GM18505 (cell line): Measurements from ENCODE around the gene TAOK1.

ENCODE experiments used
- ATAC-seq: cut with Tn5 transposase; IDR thresholded peaks from one replicate; pipeline ENCODE4 v1.9.1; 2021; ENCODE audit not compliant: unreplicated experiment
- POLR2A ChIP-seq: IDR thresholded peaks from 4 replicates; pipeline ENCODE4 v1.6.1; 2011; ENCODE audit warnings: borderline replicate concordance; ENCODE audit not compliant: insufficient read depth, insufficient read length; ENCODE audit errors: extremely low read depth

TAOK1 gene

DNA sequence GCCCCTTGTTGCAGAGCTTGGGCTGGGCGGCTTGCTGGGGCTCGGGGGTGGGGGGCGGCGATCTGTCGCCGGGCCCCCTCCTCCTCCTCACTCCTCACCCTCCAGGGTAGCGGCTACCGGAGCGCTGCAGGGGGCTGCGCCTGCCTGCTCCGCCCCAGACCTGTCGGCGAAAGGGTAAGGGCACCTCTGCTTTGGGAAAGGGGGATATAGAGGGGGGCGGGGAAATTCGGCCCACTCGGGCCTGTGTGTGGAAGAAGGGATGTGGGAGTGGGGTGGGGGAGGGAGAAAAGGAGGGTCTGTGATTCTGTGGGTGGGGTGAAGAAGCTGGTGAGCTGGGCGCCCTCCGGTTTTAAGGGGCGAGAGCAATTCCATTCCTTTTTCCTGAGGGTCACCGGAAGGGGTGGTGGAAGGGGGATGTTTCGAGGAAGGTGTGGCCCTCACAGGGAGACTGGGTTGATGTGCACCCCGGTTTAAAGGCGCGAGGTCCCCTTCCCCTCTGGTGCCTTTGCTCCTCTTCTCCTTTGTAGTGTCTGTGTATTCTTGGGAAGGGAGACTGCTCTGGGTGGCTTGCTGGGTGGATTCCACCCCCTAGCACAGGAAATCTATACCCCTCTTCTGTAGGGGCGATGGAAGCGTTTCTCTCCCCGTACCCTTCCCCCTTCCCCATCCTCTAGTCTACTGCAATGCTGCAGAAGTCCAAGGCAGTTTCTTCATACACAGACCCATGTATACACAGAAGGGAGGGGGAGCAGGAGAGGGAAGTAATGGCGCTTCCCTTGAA lies 878 bp downstream of the TAOK1 start:
- no peak for ATAC-seq
- TF ChIP-seq POLR2A: no peak

DNA sequence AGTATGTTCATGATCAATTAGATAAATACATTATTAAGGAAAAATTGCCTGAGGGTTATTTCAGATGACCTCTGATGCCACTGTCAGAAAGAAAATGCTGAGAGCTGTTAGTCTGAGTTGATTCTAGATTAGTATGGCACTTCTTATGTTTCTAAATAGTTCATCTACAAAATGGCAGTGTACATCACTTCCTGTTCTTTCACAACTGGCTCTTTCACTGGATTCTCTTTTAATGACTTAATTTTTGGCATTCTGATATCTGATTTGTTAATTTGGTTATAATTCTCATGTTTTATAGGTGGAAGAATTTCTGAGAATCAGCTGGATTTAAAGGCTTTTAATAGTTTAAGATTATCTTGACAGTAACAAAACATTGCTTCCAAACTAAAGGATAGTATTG lies 3.3 kb downstream of the TAOK1 start:
- no peak for TF ChIP-seq POLR2A
- ATAC-seq: no peak

DNA sequence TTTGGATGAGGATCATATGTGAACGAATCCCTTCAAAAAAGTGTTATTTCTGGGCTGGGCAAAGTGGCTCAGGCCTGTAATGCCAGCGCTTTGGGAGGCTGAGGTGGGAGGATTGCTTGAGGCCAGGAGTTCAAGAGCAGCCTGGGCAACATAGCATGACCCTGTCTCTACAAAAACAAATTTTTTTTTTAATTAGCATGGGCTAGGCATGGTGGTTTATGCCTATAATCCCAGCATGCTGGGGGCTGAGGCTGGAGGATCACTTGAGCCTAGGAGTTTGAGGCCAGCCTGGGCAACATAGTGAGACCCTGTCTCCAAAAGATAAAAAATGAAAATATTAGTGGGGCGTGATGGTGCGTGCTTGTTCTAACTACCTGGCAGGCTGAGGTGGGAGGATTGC lies 4.6 kb downstream of the TAOK1 start:
- no peak for ATAC-seq
- TF ChIP-seq POLR2A: no peak

DNA sequence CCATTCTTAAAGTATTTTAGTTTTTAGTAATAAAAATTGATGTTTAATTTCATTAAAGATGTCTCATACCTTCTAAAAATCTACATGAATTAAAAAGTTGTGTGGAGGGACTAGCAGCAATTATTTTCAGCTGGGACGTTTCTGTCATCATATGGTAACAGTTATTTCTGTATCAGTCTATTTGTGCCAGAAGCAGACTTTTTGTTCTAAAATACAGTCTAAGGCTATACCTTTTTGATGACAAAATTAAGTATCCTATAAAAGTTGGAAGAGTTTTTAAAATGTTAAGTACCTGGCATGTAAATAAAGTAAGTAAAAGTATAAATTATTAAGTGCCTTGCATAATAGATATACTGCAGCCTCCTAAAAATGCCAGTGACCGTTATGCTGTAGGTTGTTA lies 5.9 kb downstream of the TAOK1 start:
- TF ChIP-seq POLR2A: no peak

DNA sequence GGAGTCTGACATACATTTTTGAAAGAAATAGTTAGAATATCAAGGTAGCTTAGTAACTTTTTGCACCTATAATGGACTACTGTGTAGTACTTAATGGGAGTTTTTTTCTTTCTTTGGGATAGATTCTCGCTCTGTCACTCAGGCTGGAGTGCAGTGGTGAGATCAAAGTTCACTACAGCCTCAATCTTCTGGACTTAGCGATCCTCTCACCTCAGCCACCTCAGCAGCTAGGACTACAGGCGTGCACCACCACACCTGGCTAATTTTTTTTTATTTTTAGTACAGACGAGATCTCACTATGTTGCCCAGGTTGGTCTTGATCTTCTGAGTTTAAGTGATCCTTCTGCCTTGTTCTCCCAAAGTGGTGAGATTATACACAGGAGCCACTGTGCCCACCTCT lies 9.5 kb downstream of the TAOK1 start:
- TF ChIP-seq POLR2A: no peak
- no peak for ATAC-seq

More for the DNA sequence above, 5.9 kb downstream of the TAOK1 start:
- no peak for ATAC-seq

DNA sequence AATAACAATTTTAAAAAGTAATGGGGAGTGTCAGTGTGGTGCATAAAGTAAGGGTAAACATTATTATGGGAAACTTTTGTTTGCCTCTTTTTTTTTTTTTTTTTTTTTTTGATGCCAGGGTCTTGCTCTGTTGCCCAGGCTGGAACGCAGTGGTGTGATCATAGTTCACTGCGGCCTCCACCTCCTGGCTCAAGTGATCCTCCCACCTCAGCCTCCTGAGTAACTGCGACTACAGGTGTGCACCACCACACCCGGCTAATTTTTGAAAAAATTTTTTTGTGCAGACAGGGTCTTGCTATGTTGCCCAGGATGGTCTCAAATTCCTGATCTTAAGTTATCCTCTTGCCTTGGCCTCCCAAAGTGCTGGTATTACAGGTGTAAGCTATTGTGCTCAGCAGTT lies 10.7 kb downstream of the TAOK1 start:
- no peak for TF ChIP-seq POLR2A
- ATAC-seq: no peak

DNA sequence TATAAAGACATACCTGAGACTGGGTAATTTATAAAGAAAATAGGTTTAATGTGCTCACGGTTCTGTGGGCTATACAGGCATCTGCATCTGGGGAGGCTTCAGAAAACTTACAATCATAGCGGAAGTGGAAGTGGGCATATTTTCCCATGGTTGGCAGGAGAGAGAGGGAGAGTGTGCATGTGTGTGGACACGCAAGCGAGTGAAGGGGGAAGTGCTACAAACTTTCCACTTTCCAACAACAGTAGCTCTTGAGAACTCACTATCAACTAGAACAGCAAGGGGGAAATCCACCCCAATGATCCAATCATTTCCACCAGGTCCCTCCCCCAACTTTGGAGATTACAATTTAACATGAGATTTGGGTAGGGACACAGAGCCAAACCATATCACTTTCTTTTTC lies 11.1 kb downstream of the TAOK1 start:
- no peak for TF ChIP-seq POLR2A

DNA sequence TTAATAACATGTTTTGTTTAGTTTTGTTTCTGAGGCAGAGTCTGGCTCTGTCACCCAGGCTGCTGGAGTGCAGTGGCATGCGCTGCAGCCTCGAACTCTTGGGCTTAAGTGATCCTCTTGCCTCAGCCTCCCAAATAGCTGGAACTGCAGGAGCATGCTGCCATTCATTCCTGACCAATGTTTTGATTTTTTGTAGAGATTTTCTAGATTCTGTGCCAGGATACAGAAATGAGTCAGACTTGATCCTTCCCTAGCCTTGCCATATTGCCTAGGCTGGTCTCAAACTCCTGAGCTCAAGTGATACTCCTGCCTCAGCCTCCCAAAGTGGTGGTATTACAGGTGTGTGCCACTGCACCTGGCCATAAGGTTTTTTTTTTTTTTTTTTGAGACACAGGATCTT lies 17.7 kb downstream of the TAOK1 start:
- ATAC-seq: no peak
- no peak for TF ChIP-seq POLR2A

More for the DNA sequence above, 11.1 kb downstream of the TAOK1 start:
- no peak for ATAC-seq

DNA sequence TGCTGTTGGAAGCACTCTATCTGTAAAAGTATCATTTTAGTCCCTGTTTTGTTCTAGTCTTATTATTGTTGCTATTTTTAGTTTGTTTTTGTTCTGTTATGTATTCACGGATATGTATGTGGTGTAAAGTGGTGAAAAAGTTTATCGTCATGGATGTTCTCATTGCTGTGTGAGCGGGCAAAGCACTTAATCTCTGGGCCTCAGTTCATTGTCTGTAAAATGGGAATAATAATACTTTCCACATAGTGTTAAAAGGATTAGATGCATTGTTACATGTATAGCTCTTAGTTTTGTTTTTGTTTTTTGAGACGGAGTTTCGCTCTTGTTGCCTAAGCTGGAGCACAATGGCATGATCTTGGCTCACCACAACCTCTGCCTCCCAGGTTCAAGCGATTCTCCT lies 19.8 kb downstream of the TAOK1 start:
- ATAC-seq: no peak
- TF ChIP-seq POLR2A: no peak

DNA sequence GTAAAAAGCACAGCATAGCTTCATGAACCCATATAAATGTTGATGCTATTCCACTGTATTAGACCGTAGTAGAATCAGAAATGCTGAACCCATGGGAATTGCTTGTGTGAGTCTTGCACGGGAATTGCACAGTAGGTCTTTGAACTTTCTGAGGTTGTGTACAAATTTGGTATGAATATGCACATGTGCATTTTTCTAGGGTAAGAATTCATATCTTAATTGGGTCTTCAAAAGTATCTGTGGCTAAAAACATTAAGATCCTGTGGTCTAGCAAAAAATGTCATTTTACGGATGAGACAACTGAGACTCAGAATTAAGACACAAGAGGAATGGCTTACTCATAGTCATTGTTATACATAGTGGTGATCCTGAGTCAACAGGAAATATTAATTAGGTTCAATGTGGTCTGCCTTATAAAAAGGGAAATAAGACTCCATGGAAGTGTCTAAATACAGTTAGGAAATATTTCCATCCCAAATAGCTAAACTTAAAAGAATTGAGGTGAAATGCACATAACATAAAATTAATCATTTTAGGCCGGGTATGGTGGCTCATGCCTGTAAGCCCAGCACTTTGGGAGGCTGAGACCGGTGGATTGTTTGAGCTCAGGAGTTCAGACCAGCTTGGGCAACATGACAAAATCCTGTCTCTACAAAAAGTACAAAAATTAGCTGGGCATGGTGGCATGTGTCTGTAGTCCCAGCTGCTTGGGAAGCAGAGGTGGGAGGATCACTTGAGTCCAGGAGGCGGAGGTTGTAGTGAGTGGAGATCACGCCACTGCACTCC lies 22.8 kb downstream of the TAOK1 start:
- no peak for TF ChIP-seq POLR2A
- no peak for ATAC-seq

DNA sequence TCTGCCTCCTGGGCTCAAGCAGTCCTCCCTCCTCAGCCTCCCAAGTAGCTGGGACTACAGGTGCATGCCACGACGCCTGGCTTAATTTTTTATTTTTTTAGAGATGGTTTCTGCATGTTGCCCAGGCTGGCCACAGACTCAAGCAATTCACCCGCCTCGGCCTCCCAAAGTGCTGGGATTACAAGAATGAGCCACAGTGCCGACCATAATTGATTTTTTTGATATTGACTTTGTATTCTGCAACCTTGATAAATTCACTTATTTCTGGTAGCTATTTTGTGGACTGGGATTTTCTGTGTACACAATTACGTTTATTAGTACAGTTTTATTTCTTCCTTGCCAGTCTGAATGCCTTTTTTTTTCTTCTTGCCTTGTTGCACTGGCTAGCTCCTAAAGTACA lies 30.0 kb downstream of the TAOK1 start:
- no peak for ATAC-seq
- no peak for TF ChIP-seq POLR2A

DNA sequence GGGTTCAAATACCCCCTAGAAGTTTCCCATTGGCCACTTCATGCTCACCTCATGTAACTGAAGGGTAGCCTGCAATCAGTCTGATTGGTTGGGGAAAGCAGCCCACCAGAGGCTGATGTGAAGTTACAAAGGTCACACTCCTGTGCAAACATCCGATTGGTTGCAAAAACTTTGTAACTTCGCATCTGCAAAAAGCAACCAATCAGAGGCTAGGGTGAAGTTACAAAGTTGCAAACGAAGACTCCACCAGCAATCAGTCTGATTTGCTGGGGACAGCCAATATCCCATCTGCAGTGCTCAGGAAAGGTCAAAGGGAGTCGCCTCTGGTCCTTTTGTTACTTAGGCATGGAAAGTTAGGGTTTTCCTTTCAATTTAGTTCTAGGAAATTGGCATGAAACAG lies 40.1 kb downstream of the TAOK1 start:
- ATAC-seq: no peak
- no peak for TF ChIP-seq POLR2A

DNA sequence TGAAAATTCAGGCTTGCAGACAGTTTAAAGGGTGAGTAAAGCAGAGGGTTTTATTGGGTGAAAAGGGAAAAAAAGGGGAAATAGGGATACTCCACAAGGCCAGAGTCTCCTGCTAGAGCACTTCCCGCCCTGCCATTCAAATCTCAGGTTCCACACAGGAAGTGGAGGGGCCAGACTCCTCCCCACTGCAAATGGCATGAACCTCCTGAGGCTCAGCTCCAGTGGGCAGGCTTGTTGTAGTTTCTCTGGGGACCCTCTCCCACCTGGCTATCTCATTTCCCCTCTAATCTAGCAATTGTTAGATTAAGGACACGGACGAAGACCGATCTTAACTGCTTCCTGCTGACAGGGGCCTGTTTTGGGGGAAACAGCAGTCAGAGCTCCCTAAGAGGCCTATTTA lies 43.4 kb downstream of the TAOK1 start:
- no peak for TF ChIP-seq POLR2A
- no peak for ATAC-seq

DNA sequence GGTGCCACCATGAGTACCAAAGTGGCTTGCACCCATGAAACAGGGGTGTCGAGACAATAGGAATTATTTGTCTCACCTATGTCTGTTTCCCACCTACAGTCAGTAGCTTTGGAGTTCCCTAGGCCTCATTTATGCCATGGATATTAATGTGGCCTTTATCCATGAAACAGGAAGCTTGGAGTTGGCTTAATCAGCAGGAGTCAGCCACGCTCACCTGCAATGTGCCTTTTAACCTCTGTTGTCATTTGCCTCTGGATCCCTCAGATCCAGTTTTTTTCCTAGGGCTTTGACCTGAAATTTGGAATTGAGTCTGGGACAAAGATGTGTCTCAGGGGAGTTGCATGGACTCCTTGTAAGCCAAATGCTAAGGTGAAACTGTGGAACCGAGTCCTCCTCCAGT lies 44.4 kb downstream of the TAOK1 start:
- no peak for TF ChIP-seq POLR2A
- no peak for ATAC-seq
